K562 treated with DMSO at 1 percent for 48 hours (cell line): ENCODE results near the gene MAPK8. TPM values are rescaled to one million over a fixed set of nuclear protein-coding genes. Genes with fewer than 3 reads are reported as not detected.

Experiments
- total RNA-seq: library from RNA; unstranded; fragments of 300-600 nt; gene quantifications from 2 replicates; pipeline ENCODE4 v1.2.3, GENCODE V29; 2022; ENCODE audit warnings: low replicate concordance; ENCODE audit errors: extremely low read depth

MAPK8 gene
- not detected in 2 replicates for total RNA-seq

GRCh38 chr10:48306265-48306869 lies at the start of gene MAPK8:
Gene MAPK8, plus strand, starts transcription at chr10:48306677. Its CDS starts 94,984 bp downstream, at chr10:48401661.

GRCh38 chr10:48274636-48275035 lies 31.8 kb upstream of the MAPK8 start, which contains the start of gene FRMPD2:
Gene FRMPD2, minus strand, starts transcription at chr10:48274696. Its CDS starts 129 bp downstream, at chr10:48274567.

Other genes starting within 250 kb of the MAPK8 start
- not detected in 2 replicates for gene FRMPD2, start 32.0 kb upstream of the MAPK8 start, total RNA-seq